Sigmoid colon (tissue), 4 donors: Measurements from ENCODE around the gene ITPR1.

Source experiments
- CTCF ChIP-seq, 4 experiments: fragments of 450-650 bp in 3 of 4; fragments of 200-600 bp in 1 of 4; IDR thresholded peaks; one replicate each; pipeline ENCODE4 v1.5.1; 2016 to 2019; ENCODE audit warnings: antibody characterized with exemption in 4 of 4, mild to moderate bottlenecking in 3 of 4, moderate library complexity in 2 of 4
- EP300 ChIP-seq, 4 donors: sonication (generic); formaldehyde crosslinking; IDR thresholded peaks; one replicate each; pipeline ENCODE4 v1.6.1; 2017; ENCODE audit warnings: antibody characterized with exemption in 4 of 4
- POLR2A ChIP-seq, 2 donors: fragments of 450-650 bp; IDR thresholded peaks; one replicate each; pipeline ENCODE4 v1.6.1; 2016; ENCODE audit warnings: antibody characterized with exemption in 2 of 2, mild to moderate bottlenecking in 2 of 2, moderate library complexity in 2 of 2

GRCh38 chr3:4670352-4670751 is 177.2 kb downstream of the ITPR1 start:
- no peak for TF ChIP-seq CTCF (IDR thresholded peaks at IDR 0.05)
- TF ChIP-seq POLR2A (IDR thresholded peaks at IDR 0.05) = no peak
- TF ChIP-seq EP300 (IDR thresholded peaks at IDR 0.05) = no peak
